ENCODE data around the gene ANKRD9. TPM values are rescaled to one million over a fixed set of nuclear protein-coding genes. Genes with fewer than 3 reads are reported as not detected.

The ANKRD9 gene
- total RNA-seq, 1 donor from 2014 or later, result 22.4 TPM

GRCh38 chr14:102461490-102462338 is 47.9 kb downstream of the ANKRD9 start:
- Histone ChIP-seq H3K27ac (no peak overlapping the region), H3K9me3 (no peaks in the 10 kb centered on the region), H3K4me3 (no peak overlapping the region), H3K4me1 (no peaks in the 10 kb centered on the region), H3K27me3 (no peaks in the 10 kb centered on the region), H3K36me3 (peaks cover 15% of the 10 kb centered on the region)
- intact Hi-C loops (cut with DNase I), result no loop called here
- DNase-seq (no peak), ATAC-seq (no peak)
- no peak for TF ChIP-seq CTCF (IDR thresholded peaks at IDR 0.05)

- Histone ChIP-seq H3K27ac (no peak overlapping the region), H3K27me3 (no peaks in the 10 kb centered on the region), H3K9me3 (no peaks in the 10 kb centered on the region), H3K36me3 (peaks cover 12% of the 10 kb centered on the region), H3K4me3 (no peak overlapping the region), H3K4me1 (no peaks in the 10 kb centered on the region)
- intact Hi-C loops (cut with DNase I), result no loop called here
- ATAC-seq (no peak), DNase-seq (no peak)
- no peak for TF ChIP-seq CTCF (IDR thresholded peaks at IDR 0.05)
These were observed 52.1 kb downstream of the ANKRD9 start for GRCh38 chr14:102457509-102457908.

DNA sequence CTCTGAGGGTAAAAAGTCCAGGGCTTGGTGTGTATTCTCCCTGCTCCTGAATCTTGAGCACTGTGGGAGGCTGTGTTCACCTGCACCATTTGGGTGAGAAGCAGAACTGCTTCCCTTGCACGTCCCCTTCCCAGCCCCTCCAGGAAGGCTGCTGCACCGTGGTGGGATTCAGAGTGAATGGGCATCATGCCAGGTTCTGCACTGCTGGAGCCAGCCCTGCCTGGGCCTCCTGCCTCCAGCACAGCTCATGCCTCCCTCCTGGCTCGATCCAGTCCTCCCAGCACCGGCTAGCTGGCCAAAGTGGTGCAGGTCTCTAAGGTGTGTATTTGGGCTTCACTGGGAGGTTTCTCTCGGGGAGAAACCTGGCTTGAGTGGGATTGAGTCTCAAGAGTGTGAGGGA is 54.9 kb downstream of the ANKRD9 start:
- intact Hi-C loops (cut with DNase I), result no loop called here
- no peak for ATAC-seq
- Histone ChIP-seq H3K9me3 (no peaks in the 10 kb centered on the region), H3K4me1 (no peaks in the 10 kb centered on the region), H3K4me3 (no peak overlapping the region), H3K27me3 (no peaks in the 10 kb centered on the region), H3K36me3 (peaks cover 40% of the 10 kb centered on the region), H3K27ac (no peak overlapping the region)
- no peak for DNase-seq
- no peak for TF ChIP-seq CTCF (IDR thresholded peaks at IDR 0.05)

- no peak overlapping the region for H3K4me3 ChIP-seq
- H3K27me3 ChIP-seq, result no peaks in the 10 kb centered on the region
- H3K4me1 ChIP-seq, result no peaks in the 10 kb centered on the region
- DNase-seq (no peak), ATAC-seq (peak; percentile 32)
- no peak overlapping the region for H3K27ac ChIP-seq
- H3K36me3 ChIP-seq, result peaks cover 58% of the 10 kb centered on the region
- H3K9me3 ChIP-seq, result no peaks in the 10 kb centered on the region
- intact Hi-C loops (cut with DNase I), result no loop called here
- TF ChIP-seq CTCF (IDR thresholded peaks at IDR 0.05), result no peak
These were observed 57.3 kb downstream of the ANKRD9 start for GRCh38 chr14:102452302-102452701.

Small RNA genes lying within 50 kb of the gene (microRNA-seq; reads per million reads assigned to microRNA genes)
- not detected for gene MIR4309 (ENCODE audit: borderline microRNAs expressed)

Other genes starting within 250 kb of the ANKRD9 start
- 6.3 TPM for gene MOK, start 204.6 kb downstream of the ANKRD9 start, total RNA-seq
- 10.1 TPM for gene ZNF839, start 190.0 kb downstream of the ANKRD9 start, total RNA-seq
- 34.4 TPM for gene CINP, start 146.9 kb downstream of the ANKRD9 start, total RNA-seq
- 21.4 TPM for gene TECPR2, start 146.8 kb downstream of the ANKRD9 start, total RNA-seq
- 43.6 TPM for gene RCOR1, start 82.9 kb upstream of the ANKRD9 start, total RNA-seq